ENCODE measurements around the gene TBX19. TPM values are rescaled to one million over a fixed set of nuclear protein-coding genes. Genes with fewer than 3 reads are reported as not detected.

The TBX19 gene
- total RNA-seq, 3 donors from 2014 or later: 1.6 to 7.8 (median 4.9) TPM

DNA sequence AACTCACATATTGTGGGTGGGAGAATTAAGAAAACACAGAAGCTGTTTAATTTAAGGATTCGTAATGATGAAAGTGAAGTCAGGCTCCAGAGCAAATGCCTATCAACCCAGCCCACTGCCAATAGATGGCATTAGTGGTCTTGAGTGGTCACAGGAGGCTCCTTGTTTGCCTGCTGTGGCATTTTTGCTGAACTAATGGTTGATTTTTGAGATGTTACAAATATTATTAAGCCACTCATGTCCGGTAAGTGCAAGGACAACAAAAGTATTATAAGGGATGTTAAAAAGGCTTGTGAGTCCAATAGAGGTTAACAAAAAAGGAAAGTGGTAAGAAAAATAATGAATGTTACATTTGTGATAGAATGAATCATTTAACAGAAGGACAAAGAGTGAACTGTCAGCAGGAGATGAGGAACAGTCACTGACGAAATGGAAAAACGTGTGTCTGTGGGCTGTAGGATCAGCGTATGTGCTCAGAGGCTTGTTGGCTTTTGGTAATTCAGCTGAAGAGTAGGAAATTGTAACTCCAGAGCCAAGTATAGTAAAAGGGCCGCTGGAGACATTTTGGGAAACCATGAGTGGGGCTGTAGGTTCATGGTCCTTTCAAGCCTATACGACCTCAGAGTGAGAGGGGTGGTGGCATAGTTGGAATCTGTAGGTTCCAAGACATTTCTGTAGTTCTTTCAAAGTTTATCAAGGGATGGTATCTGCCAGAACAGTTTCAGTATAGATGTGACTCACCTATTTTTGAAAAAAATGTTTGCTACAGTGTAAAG lies 43.7 kb upstream of the TBX19 start:
- Histone ChIP-seq H3K4me1 (peaks cover 0 to 8% of the 10 kb centered on the region in 2 donors), H3K36me3 (peaks cover 7% of the 10 kb centered on the region), H3K9me3 (no peaks in the 10 kb centered on the region), H3K27ac (peak overlapping the region in 1 of 2 donors; percentile 57), H3K4me3 (no peak overlapping the region), H3K27me3 (no peaks in the 10 kb centered on the region)
- intact Hi-C loops (cut with DNase I; ENCODE audit: low total_unique reads): no loop called here
- no peak for DNase-seq (ENCODE audit: low spot score in 2 of 2)
- TF ChIP-seq, protein P1, sequence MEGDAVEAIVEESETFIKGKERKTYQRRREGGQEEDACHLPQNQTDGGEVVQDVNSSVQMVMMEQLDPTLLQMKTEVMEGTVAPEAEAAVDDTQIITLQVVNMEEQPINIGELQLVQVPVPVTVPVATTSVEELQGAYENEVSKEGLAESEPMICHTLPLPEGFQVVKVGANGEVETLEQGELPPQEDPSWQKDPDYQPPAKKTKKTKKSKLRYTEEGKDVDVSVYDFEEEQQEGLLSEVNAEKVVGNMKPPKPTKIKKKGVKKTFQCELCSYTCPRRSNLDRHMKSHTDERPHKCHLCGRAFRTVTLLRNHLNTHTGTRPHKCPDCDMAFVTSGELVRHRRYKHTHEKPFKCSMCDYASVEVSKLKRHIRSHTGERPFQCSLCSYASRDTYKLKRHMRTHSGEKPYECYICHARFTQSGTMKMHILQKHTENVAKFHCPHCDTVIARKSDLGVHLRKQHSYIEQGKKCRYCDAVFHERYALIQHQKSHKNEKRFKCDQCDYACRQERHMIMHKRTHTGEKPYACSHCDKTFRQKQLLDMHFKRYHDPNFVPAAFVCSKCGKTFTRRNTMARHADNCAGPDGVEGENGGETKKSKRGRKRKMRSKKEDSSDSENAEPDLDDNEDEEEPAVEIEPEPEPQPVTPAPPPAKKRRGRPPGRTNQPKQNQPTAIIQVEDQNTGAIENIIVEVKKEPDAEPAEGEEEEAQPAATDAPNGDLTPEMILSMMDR (IDR thresholded peaks at IDR 0.05): no peak
- TF ChIP-seq POLR2AphosphoS5 (IDR thresholded peaks at IDR 0.05) (no peak), POLR2A (IDR thresholded peaks at IDR 0.05) (no peak)

DNA sequence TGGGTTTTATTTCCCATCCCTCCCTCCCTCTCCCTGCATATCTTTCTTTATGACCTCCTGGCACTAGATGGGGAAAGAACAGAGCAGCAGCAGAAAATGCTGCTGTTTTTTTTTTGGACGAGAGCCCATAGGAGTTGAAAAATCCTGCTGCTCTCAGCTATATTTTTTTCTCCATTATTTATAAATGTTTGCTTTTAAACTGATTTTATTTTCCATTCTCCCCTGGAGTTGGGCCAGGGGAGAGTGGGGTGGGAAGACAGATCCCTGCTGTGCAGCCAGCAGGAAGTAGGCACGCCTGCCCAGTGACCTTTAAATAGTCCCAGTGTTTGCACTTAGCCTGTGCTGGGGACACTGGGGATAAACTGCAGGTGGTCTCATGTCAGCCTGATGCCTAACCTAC lies 37.5 kb upstream of the TBX19 start:
- intact Hi-C loops (cut with DNase I; ENCODE audit: low total_unique reads): no loop called here
- TF ChIP-seq, protein P1 (IDR thresholded peaks at IDR 0.05): no peak
- no peak for TF ChIP-seq POLR2AphosphoS5 (IDR thresholded peaks at IDR 0.05)
- TF ChIP-seq POLR2A (IDR thresholded peaks at IDR 0.05): no peak
- no peaks in the 10 kb centered on the region for H3K36me3 ChIP-seq
- no peaks in the 10 kb centered on the region for H3K27me3 ChIP-seq
- no peak for DNase-seq (ENCODE audit: low spot score in 2 of 2)
- H3K9me3 ChIP-seq: no peaks in the 10 kb centered on the region
- H3K4me3 ChIP-seq: no peak overlapping the region
- no peaks in the 10 kb centered on the region for H3K4me1 ChIP-seq
- peak overlapping the region; percentile 37 to 60 for H3K27ac ChIP-seq

DNA sequence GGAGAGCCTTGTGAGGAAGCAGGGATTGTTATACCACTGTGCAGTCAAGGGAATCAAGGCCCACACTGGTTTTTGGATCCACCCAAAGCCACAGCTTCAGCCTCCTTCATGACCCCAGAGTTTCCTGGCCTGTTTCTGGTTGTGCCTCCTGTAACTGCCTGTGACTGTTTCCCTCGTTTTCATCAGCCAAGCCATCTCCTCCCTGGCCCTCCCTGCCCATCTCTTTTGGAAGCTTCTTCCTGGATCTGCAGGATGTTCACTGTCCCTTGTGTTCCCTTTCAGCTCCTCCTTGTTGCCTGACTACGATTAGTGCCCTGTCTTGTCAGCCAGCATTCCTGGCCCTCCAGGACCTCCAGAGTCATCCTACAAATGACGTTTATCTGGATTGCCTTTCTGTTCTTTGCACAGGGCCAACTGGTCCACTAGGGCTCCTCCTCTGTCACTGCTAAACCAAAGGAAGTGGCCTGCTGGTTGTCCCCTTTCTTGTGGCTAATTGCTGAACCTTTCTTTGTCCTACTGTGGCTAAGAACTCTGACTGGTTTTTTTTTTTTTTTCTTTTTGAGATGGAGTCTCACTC lies 37.0 kb upstream of the TBX19 start:
- no peaks in the 10 kb centered on the region for H3K36me3 ChIP-seq
- intact Hi-C loops (cut with DNase I; ENCODE audit: low total_unique reads): no loop called here
- no peaks in the 10 kb centered on the region for H3K27me3 ChIP-seq
- no peaks in the 10 kb centered on the region for H3K4me1 ChIP-seq
- TF ChIP-seq POLR2A (IDR thresholded peaks at IDR 0.05) (no peak), POLR2AphosphoS5 (IDR thresholded peaks at IDR 0.05) (no peak)
- TF ChIP-seq, protein P1 (IDR thresholded peaks at IDR 0.05): no peak
- peak overlapping the region; percentile 37 to 60 for H3K27ac ChIP-seq
- H3K4me3 ChIP-seq: no peak overlapping the region
- DNase-seq (ENCODE audit: low spot score in 2 of 2): no peak
- H3K9me3 ChIP-seq: no peaks in the 10 kb centered on the region

DNA sequence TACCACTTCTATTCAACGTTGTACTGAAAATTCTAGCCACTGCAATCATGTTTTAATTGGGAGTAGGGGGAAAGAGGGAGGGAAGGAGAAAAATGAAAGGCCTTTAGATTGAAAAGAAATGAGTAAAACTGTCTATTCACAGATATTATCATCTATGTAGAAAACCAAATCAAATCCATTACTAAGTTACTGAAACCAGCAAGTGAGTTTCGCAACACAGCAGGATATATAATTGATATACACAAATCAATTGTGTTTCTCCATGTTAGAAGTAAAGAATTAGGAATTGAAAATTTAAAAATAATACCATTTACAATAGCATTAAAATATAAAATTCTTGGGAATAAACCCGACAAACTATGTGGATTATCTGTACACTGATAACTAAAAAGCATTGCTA lies 35.6 kb upstream of the TBX19 start:
- intact Hi-C loops (cut with DNase I; ENCODE audit: low total_unique reads): no loop called here
- no peaks in the 10 kb centered on the region for H3K9me3 ChIP-seq
- no peak overlapping the region for H3K4me3 ChIP-seq
- no peaks in the 10 kb centered on the region for H3K27me3 ChIP-seq
- no peaks in the 10 kb centered on the region for H3K4me1 ChIP-seq
- H3K27ac ChIP-seq: no peak overlapping the region
- no peak for DNase-seq (ENCODE audit: low spot score in 2 of 2)
- no peaks in the 10 kb centered on the region for H3K36me3 ChIP-seq
- no peak for TF ChIP-seq POLR2A (IDR thresholded peaks at IDR 0.05)
- TF ChIP-seq, protein P1 (IDR thresholded peaks at IDR 0.05): no peak
- no peak for TF ChIP-seq POLR2AphosphoS5 (IDR thresholded peaks at IDR 0.05)

DNA sequence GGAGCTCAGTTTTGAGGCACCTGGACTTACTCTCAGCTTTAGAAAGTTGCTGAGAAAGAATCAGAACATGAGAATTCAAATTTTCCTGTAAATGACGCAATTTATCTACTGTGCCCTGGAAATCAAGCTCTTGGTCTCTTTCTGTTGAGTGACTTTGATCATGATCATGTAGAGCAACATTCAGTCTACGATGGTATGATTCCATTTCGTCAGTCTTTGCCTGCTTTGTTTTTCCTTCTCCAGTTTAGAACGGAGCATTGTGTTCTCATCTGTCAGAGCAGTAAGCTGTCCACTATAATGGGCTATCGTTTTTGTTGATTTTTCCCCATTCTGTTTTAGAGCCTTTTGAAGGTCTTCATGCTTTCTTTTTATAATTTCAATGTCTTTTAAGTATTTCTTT lies 34.2 kb upstream of the TBX19 start:
- no peak for DNase-seq (ENCODE audit: low spot score in 2 of 2)
- no peak for TF ChIP-seq POLR2AphosphoS5 (IDR thresholded peaks at IDR 0.05)
- TF ChIP-seq, protein P1 (IDR thresholded peaks at IDR 0.05): no peak
- TF ChIP-seq POLR2A (IDR thresholded peaks at IDR 0.05): no peak
- no peaks in the 10 kb centered on the region for H3K4me1 ChIP-seq
- no peak overlapping the region for H3K4me3 ChIP-seq
- no peak overlapping the region for H3K27ac ChIP-seq
- H3K27me3 ChIP-seq: no peaks in the 10 kb centered on the region
- no peaks in the 10 kb centered on the region for H3K9me3 ChIP-seq
- intact Hi-C loops (cut with DNase I; ENCODE audit: low total_unique reads): no loop called here
- H3K36me3 ChIP-seq: no peaks in the 10 kb centered on the region
